Activated CD4-positive, alpha-beta T cell treated with anti-CD3 and anti-CD28 coated beads for 48 hours (primary cell): ENCODE data around the gene RANBP10.
"Not testable (repeated sequence)": the region's sequence is repeated elsewhere in the genome, so short reads cannot be mapped to it uniquely, and the experiment has no call there.

Source experiments
- DNase-seq: peaks from one replicate; pipeline ENCODE4 v3.0.0-alpha.2; 2020

Gene RANBP10

DNA sequence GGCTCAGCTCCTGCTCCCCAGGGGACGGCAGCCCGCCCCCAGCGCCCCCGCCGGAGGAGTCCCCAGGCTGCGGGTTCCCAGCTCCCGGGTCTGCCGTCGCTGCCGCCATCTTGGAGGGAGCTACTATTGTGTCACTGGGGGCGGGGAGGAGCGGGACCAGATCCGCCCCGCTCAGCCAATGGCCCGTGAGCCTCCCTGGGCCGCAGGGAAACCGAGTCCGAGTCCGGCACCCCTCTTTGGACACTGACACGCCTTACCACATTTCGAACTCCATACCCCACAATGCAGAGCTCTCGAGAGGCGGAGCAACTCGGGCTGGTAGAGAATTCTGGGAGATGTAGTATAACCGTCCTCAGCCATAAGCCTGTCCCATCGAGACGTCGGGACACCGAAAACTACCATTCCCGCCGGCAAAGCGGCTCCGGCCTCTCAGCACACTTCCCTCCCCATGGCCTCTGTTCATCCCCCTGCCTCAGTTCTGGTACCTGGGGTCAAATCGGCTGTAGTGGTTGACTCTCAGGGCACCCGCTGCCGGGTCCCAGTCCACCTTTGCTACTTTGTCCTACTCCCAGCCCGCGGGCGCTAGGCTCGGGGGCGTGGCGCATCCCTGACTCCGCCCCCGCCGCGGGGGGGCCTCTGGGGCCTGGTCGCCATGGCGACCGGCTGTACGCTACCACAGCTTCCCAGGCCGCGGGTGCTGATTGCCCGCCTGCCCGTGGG, at the start of gene RANBP10, which contains the start of gene TSNAXIP1:
RANBP10 (minus strand) TSS at position 133 of the 720 bp plus-strand sequence; CDS start at position 109, 24 bp downstream.
TSNAXIP1 (plus strand) TSS at position 462 of the 720 bp plus-strand sequence. CDS start 261 bp downstream, outside the sequence.
- DNase-seq, result peak; percentile 97

DNA sequence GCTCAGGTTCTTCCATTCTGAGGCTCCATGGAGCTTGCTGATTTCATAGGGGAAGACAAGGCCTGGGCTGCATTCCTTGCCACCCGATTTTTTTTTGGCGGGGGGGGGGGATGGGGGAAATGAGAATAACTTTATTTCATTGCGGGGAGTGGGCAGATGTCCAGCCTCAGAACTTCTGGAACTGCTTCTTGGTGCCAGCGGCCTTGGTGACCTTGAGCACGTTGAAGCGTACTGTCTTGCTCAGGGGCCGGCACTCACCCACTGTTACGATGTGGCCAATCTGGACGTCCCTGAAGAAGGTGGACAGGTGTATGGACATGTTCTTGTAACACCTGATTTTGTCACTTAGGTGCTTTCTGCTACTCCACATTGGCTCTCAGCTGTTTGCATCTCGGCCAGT, 49.4 kb upstream of the RANBP10 start:
- DNase-seq, result no peak

DNA sequence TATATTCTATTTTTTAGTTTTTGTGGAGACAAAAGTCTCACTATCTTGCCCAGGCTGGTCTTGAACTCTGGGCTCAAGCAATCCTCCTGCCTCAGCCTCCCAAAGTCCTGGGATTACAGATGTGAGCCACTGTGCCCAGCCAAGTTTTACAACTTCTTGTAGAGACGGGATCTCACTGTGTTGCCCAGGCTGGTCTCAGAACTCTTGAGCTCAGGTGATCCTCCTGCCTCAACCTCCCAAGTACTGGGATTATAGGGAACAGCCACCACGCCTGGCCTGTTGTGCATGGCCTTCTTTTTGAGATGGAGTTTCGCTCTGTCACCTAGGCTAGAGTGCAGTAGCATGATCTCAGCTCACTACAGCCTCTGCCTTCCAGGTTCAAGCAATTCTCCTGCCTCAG, 47.3 kb upstream of the RANBP10 start:
- no peak for DNase-seq

DNA sequence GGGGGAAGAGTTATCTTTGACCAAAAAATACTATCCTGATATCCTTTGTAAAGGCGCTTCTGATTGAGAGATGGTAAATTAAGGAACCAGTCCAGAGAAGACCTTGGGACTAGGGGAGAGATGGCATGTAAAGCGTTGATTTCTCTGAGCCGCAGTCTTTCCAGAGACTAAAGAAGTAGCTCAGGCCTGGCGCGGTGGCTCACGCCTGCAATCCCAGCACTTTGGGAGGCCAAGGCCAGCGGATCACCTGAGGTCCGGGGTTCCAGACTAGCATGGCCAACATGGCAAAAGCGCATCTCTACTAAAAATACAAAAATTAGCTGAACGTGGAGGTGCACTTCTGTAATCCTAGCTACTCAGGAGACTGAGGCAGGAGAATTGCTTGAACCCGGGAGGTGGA, 41.8 kb upstream of the RANBP10 start:
- DNase-seq, result no peak

DNA sequence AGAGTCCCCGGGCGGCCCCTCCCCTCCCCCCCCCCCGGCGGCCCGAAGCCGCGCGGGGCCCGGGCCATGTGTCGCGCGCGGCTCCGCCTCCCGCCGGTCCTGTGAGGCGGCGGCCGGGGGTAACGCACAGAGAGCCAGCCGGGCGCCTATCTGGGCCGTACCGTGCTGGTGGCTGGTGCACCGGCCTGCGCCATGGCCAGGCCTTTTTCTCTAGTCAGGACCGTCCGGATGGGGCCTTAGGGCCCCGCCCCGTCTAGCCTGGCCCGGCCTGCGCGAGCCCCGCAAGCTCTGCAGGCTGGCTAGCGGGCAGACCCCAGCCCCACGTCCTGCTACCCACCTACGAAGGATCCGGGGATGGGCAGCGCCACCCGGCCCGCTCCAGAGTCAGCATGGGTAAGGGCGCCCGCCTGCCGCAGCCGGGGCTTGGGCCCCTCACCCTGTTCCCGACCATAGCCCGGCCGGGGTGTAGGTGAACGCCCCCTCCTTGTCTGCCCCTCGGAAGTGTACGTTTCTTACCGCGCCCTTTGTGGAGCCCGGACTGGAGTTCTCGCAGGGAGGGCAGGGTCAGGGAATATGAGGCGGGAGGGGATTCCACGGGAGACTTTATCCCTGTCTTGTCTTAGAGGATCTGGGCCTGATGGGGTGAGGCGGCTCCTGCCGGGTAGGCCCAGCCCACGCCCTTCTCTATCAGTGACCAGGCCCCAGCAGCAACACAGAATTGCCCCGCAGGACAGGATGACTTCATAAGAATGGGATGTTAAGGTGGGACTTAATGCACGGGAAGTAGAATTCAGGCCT, 40.9 kb upstream of the RANBP10 start, which contains the start of gene CENPT:
CENPT (minus strand) TSS at position 630 of the 798 bp plus-strand sequence. CDS start 13,834 bp downstream, outside the sequence.
- DNase-seq, result peak; percentile 31

DNA sequence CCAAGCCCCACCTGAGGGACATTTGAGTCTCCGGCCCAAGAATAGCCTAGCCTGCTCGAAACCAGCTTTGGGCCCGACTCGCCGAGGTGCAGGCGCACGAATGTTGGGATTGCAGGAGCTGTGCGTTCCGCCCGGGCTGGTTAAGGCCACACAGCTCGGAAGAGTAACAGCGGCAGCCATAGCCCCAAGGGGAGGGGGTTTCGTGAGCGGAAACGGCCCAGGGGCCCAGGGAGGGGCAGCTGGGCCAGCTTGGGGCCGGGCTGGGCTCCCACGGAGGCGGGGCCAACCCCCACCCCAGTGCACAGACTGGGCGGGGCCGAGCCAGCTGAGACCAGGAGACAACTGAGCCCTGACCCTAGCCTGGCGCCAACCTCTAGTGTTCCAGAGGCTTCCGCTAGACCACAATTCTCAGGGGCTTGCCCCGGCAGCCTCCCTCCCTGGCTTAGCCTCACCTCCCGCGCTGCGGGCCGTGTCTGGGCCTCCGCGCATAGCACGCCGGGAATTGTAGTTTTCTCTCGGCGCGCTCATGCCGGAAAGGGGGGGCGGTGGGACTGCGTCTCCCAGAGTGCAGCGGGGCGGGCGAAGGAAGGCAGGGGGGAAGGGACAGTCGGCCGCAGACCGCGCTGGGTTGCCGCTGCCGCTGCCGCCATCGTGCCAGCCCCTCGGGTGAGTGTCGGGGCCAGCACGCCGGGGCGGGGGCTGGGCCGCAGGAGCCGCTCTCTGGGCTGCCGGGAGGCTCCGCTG, 40.1 kb upstream of the RANBP10 start, which contains the start of gene NUTF2:
NUTF2 (plus strand) TSS at position 614 of the 744 bp plus-strand sequence. CDS start 18,198 bp downstream, outside the sequence.
- peak; percentile 98 for DNase-seq

DNA sequence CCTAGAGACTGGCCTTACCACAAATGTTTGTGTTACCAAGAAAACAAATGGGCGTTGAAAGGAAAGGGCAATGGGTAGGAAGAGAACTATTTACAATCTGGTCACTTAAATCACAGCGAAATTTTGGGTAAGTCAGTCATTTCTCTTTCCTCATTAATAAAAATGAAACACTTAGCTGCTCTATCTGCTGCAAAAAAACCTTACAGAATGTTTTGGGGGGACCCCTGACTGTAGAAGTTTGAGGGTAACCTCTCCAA, 39.6 kb upstream of the RANBP10 start:
- no peak for DNase-seq

DNA sequence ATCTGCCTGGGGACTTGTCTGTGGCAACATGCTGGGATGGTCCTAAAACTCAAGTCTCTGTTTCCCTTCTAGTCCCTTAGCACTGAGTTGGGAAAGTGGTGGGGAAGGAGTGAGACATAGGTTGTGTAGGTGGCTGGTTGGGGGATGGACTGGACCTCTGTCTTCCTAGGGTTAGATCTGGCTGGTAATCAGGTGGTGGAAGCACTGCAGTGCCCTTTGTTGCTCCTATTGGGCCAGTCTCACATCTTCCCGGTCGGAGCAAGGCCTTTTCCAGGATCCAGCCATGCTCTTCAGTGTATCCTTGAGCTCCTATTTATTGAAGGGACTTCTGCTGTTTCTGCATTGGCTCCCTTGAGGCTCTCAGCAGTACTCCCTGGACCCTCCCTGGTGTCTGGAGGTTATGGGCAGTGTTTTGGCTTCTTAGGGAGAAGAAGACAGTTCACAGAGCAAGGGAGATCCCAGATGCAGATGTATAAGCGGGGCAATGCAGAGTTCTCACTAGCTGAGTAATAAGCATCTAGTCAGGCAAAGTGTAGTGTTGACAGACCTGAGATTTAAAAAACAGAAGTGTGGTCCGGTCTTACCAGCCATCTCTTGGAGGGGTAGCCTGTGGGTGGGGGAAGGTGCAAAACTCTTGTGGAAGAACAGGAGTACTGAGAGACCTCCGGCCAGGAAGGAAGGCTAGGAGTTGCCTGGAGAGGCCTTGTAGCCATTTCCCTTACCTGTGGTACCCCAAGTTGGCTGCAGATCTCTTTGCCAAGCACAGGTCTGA, 39.1 kb upstream of the RANBP10 start:
- no peak for DNase-seq

DNA sequence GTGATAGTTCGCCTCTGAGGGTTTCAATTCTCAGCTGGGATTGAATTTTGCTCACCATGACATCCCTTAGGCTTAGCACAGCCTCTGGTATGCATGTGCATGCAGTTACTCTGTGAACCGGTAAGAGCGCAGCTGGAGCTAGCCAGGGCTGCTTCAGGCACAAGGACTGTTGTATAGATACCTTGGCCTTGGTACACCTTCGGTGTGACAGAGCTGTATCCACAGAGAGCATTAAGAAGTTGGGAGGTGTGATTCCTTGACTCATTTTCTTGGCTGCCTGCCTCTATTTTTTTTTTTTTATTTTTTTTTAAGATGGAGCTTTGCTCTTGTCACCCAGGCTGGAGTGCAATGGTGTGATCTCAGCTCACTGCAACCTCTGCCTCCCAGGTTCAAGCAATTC, 38.1 kb upstream of the RANBP10 start:
- no peak for DNase-seq

DNA sequence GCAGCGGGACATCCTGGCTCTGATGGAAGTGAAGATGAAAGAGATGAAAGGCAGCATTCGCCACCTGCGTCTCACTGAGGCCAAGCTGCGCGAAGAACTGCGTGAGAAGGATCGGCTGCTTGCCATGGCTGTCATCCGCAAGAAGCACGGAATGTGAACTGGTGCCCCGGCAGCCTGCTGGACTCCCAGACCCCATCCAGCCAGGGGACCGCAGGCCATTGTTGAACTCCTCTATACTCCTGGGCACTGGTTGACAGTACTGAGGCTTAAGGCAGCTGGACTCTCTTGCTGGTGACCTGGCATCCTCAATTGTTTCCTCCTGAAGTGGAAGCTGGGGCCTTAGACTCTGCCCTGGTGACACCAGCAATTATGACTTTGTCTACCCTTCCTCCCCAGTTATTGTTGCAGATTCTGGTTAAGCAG, 37.0 kb upstream of the RANBP10 start:
- no peak for DNase-seq

DNA sequence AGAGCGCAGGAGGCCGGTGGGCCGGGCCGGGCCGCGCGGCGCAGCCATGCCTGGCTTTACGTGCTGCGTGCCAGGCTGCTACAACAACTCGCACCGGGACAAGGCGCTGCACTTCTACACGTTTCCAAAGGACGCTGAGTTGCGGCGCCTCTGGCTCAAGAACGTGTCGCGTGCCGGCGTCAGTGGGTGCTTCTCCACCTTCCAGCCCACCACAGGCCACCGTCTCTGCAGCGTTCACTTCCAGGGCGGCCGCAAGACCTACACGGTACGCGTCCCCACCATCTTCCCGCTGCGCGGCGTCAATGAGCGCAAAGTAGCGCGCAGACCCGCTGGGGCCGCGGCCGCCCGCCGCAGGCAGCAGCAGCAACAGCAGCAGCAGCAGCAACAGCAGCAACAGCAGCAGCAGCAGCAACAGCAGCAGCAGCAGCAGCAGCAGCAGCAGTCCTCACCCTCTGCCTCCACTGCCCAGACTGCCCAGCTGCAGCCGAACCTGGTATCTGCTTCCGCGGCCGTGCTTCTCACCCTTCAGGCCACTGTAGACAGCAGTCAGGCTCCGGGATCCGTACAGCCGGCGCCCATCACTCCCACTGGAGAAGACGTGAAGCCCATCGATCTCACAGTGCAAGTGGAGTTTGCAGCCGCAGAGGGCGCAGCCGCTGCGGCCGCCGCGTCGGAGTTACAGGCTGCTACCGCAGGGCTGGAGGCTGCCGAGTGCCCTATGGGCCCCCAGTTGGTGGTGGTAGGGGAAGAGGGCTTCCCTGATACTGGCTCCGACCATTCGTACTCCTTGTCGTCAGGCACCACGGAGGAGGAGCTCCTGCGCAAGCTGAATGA, 36.4 kb upstream of the RANBP10 start:
- DNase-seq, result peak; percentile 75

DNA sequence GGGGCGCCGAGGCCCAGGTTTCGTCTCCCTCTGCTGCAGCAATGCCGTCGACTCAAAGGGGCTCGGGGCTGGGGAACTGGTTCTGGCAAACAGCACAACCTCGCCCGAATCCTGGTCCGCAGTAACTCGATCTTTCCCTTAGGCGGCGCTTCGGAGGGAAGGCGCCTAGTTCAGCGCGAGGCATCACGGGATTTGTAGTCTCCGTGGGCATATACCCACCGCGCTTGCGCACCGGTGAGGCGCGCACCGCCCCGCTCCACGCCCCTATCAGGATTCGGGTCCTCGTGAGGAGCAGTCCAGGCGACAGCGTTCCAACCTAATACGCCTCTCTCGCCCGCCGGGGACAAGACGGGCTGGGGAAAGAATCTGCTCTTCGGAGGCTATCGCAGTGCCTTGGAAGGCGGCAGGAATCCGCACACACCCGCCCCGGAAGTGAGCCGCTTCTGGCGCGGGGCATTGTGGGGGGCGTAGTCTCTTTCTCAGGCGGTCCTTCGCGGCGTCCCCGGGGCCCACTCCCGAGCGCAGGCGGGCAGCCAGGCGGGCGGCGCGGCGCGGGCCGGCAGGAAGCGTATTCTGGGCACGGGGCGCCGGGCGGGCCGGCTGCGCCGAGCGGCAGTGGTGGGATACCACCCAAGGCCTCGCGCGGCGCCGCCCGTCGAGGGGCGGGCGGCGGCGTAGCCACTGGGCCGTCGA, 35.6 kb upstream of the RANBP10 start, which contains the start of gene THAP11:
THAP11 (plus strand) TSS at position 505 of the 693 bp plus-strand sequence. CDS start 235 bp downstream, outside the sequence.
- peak; percentile 97 for DNase-seq

DNA sequence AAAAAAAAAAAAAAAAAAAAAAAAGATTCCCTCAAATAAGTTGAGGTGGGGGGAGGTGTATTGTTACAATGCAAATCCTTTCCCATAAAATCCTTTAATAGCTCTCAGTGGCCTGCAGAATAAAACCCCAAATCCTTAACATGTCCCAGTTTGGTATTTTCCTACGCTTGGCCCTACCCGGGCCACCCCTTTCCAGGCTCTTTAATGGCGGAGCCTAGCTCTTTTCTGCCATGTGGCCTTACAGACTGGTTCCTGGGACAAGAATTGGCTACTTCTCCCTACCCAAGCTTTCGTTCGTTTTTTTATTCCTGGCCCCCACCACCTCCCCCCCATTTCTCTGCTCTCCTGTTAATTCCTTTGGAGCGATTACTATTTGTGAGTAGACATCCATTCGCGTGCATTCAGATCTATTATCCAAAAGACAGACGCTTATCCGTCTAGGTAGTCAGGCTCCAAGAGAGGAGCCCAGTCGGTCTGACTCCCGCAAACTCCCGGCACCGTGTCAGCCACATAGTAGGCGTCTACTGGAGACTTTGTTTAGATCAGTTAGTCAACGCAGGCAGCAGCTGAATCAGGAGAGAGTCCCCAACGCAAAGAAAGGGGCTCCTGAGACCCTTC, 34.9 kb upstream of the RANBP10 start:
- DNase-seq, result no peak

DNA sequence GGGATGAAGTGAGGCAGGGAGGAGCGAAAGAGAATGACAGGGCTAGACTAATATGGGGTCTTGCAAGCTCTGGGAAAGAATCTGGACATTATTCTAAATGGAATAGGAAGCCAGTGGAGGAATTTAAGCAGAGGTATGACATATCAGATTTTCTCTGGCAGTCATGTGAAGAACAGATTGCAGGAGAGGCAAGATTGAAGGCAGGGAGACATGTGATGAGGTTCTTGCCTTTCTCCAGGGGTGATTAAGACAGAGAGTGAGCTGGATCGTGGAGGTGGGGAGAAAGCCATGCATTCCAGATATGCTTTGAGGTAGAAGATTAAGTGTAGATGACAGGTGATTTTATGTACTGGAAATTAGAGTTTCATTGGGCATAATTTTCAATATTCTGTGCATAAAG, 31.5 kb upstream of the RANBP10 start:
- no peak for DNase-seq

DNA sequence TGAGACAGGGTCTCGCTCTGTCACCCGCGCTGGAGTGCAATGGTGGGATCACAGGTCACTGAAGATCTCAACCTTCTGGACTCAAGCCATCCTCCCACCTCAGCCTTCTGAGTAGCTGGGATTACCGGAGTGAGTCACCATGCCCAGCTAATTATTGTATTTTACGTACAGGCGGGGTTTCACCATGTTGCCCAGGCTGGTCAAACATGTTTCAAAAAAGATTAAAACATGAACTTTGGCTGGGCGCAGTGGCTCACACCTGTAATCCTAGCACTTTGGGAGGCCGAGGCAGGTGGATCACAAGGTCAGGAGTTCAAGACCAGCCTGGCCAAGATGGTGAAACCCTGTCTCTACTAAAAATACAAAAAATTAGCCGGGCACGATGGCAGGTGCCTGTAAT, 30.8 kb upstream of the RANBP10 start:
- DNase-seq, result not testable (repeated sequence)

DNA sequence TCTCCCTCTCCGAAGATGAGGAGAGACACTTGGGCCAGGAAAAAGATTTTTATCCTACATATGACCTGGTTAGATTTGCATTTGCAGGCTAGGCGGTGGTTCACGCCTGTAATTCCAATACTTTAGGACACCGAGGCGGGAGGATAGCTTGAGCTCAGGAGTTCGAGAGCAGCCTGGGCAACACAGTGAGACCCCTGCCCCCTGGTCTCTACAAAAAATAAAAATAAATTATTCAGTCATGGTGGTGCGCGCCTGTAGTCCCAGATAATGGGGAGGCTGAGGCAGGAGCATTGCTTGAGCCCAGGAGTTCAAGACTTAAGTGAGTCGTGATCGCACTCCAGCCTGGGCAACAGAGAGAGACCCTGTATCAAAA, 27.9 kb upstream of the RANBP10 start:
- no peak for DNase-seq

DNA sequence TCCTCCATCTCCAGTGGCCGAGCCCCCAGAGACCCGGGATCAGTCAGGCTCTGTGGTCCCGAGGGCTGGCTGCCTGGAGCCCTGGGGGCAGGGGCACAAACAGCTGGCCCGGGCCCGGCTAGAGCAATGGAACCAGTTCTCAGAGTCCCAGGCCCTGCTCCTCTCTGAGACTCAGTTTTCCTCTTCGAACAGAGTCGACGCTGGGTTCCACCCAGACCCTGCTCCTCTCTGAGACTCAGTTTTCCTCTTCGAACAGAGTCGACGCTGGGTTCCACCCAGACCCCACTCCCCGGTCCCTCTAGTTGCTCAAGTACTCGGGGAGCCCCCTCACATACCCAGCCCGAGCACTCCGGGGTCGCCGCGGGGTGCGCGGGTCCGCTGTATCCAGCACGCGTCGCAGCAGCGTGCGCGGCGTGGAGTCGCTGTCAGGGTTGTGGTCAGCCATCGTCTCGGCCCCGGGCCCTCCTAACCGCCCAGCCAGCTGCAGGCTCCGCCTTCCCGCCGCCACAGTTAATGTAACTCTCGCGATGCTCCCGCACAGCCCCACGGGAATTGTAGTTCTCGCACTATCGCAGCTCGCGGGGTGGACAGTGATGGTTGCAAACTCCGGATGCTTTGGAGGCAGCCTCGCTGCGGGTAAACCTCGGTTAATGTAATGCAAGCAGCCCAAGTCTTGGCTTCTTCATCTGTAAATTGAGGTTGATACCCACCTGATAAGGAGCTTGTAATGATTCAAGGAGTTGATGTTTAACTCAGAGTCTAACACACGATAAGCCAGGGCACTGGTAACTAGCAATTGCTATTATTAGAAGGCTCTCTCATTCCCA, 27.3 kb upstream of the RANBP10 start:
- DNase-seq, result peak; percentile 97

DNA sequence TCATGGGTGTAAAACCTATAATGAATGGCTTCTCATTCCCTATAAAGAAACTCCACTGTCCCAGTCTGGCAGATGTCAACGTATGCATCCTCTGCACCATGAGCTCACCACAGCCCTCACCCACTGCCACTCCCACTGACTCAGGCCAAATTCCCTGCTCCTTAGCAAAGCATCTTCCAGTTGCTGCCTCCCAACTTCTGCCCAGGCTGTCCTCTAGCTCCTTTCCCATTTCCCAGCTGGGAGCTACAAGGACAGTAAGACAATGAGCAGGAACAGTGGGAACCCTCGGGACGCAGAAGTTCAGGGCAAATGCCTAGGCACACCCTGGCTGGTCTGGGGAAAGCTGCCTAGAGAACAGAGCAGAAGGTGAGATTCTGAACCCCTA, 26.7 kb upstream of the RANBP10 start:
- no peak for DNase-seq

DNA sequence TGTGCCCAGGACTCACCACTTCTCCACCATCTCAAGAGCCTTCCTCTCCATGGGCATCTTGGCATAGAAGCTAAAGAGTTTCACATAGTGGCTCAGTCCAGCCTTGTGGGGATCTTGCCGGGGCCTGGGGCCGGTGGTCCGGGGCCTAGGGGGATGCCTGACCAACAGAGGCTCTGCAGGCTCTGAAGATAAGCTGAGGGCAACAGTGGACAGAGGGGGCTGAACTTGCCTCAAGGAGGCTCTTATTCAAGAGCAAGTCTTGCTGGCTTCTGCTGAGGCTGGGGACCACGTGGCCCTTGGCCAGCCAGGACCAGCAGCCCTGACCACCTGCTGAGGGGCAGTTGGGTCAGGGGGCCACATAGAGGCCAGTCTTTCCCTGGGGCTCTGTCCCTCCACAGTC, 22.3 kb upstream of the RANBP10 start:
- DNase-seq, result no peak

DNA sequence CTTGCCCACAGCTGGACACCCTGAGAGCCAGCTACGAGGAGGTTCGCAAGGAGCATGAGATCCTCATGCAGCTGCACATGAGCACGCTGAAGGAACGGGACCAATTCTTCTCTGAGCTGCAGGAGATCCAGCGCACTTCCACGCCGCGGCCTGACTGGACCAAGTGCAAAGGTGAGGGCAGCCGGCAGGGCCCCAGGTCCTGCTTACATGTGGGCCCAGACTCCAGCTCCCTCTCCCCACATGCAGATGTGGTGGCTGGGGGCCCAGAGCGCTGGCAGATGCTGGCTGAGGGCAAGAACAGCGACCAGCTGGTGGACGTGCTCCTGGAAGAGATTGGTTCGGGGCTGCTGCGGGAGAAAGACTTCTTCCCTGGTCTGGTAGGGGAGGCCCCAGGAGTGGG, 19.5 kb upstream of the RANBP10 start:
- no peak for DNase-seq
